Ishikawa (cell line): Measurements from ENCODE around the gene M1AP.

ENCODE experiments used
- TAF1 ChIP-seq: IDR thresholded peaks from 2 replicates; pipeline ENCODE4 v1.6.1; 2012; ENCODE audit warnings: low read depth, mild to moderate bottlenecking
- USF1 ChIP-seq: IDR thresholded peaks from 2 replicates; pipeline ENCODE4 v1.6.1; 2012
- TF ChIP-seq, protein P1 (sequence below): IDR thresholded peaks from 2 replicates; pipeline ENCODE4 v1.6.1; 2012

DNA sequence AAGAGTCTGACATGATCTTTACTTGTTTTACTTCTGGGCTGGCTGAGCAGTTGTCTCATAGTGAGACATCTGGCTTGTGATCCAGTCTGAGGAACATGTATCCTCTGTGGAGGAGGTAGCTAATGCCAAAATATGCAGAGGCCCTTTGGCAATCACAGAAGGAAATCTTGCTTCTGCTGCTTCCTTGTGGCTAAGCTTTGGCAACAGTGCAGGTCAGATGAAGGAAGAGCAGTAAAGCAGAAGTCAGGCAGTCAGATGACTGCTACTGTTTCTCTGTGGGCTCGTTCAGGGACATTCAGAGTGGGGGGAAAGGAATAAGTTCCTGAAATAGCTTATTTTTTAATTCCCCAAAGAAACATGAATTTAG is 71.3 kb downstream of the M1AP start:
- no peak for TF ChIP-seq USF1
- TF ChIP-seq TAF1: no peak
- TF ChIP-seq, protein P1, sequence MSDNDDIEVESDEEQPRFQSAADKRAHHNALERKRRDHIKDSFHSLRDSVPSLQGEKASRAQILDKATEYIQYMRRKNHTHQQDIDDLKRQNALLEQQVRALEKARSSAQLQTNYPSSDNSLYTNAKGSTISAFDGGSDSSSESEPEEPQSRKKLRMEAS: no peak
